ENCODE data around the gene ABCG4.

DNA sequence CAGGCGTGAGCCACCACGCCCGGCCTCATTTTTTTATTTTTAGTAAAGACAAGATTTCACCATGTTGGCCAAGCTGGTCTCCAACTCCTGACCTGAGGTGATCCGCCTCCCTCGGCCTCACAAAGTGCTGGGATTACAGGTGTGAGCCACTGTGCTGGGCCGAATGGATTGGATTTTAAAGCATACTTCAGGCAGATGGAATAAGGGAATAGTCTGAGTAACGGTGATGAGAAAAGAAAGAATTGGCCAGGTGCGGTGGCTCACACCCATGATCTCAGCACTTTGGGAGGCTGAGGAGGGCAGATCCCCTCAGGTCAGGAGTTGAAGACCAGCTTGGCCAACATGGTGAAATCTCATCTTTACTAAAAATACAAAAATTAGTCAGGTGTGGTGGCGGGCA, 55.2 kb downstream of the ABCG4 start:
- TF ChIP-seq, protein P1, sequence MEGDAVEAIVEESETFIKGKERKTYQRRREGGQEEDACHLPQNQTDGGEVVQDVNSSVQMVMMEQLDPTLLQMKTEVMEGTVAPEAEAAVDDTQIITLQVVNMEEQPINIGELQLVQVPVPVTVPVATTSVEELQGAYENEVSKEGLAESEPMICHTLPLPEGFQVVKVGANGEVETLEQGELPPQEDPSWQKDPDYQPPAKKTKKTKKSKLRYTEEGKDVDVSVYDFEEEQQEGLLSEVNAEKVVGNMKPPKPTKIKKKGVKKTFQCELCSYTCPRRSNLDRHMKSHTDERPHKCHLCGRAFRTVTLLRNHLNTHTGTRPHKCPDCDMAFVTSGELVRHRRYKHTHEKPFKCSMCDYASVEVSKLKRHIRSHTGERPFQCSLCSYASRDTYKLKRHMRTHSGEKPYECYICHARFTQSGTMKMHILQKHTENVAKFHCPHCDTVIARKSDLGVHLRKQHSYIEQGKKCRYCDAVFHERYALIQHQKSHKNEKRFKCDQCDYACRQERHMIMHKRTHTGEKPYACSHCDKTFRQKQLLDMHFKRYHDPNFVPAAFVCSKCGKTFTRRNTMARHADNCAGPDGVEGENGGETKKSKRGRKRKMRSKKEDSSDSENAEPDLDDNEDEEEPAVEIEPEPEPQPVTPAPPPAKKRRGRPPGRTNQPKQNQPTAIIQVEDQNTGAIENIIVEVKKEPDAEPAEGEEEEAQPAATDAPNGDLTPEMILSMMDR (IDR thresholded peaks at IDR 0.05; ENCODE audit: control extremely low read depth in 1 of 3, insufficient read depth in 1 of 3, low read depth in 1 of 3, low read length in 3 of 3) = no peak
- TF ChIP-seq, protein P2, sequence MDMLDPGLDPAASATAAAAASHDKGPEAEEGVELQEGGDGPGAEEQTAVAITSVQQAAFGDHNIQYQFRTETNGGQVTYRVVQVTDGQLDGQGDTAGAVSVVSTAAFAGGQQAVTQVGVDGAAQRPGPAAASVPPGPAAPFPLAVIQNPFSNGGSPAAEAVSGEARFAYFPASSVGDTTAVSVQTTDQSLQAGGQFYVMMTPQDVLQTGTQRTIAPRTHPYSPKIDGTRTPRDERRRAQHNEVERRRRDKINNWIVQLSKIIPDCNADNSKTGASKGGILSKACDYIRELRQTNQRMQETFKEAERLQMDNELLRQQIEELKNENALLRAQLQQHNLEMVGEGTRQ (IDR thresholded peaks at IDR 0.05; ENCODE audit: low read length) = no peak
- TF ChIP-seq CEBPB (IDR thresholded peaks at IDR 0.05; ENCODE audit: low read depth, low read length) (no peak), HDAC6 (IDR thresholded peaks at IDR 0.05; ENCODE audit: low read depth, low read length) (no peak), CBX5 (IDR thresholded peaks at IDR 0.05; ENCODE audit: low read depth, low read length) (no peak)

Measured in H1 (cell line).